DMS114 treated with DMSO at 0.1 percent for 48 hours (cell line): ENCODE data around the gene CCDC57.
"Not testable (repeated sequence)": the region's sequence is repeated elsewhere in the genome, so short reads cannot be mapped to it uniquely, and the experiment has no call there.

ENCODE experiments used
- DNase-seq: peaks from one replicate; lab custom pipeline; 2025; ENCODE audit not compliant: unreplicated experiment; lab: John Stamatoyannopoulos, UW

CCDC57 gene

DNA sequence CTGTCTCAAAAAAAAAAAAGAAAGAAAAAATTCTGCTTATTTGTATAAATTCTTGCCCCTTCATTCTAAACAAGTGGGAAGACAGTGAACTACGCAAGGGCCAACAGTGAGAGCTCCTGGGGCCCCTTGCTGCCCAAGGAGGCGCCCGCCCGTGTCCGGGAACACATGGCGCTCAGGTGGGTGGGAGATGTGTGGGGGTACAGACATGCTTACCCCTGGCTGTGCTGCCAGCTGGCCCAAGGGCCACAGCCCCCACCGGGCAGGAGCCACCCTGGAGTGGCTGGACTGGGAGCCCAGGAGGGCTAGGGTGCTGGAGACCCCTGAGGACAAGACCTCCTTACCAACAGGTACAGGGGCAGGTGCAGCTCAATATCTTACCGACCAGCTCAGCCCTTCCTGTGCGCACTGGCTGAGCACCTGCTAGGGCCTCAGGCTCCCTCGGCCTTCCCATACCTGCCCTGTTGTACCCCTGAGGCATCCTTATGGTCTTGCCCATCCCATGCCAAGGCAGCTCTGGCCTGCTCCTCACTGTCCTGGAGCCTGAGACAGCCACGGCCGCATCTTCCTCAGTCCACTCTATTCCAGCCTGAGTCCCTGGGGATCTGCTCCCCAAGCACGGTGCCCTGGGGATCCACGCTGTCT, 56.2 kb downstream of the CCDC57 start:
- DNase-seq, result no peak

DNA sequence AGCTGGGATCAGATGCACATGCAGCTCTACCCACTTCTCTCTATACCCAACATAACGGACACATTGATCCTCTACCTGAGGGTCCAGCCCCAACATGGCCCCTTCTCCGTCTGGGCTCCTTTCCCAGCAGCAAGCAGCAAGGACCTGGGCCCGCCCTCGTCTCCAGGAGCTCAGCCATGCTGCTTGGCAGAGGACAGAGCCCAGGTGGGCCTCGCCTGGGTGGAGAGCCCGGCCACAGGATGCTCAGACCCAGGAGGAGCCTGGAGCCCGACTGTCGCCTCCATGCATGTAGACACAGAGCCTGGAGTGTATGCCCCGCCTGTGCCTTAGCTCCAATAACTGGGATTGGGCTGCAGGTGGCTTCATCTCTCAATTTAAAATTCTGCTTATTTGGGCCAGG, 57.0 kb downstream of the CCDC57 start:
- DNase-seq, result no peak

DNA sequence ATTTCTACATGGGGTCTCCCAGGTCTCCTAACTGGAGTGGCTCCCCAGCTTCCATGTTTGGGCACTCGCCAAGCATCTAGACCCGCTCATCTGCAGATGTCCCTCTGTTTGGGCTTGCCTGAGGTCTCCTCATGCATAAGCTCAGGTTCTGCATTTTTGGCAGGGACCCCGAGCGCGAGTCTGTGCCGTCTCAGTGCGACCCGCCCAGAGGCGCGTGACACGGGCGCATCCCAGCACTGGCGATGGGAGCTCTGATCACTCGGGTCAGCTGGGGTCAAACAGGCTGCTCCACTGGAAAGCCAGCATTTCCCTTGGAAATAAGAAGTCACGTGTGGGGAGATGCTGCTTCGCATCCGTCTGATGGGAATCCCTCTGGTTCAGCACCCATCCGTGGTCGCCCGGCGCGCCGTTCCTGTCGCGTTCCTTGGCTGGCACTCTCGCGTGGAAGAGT, 57.7 kb downstream of the CCDC57 start:
- DNase-seq, result no peak

DNA sequence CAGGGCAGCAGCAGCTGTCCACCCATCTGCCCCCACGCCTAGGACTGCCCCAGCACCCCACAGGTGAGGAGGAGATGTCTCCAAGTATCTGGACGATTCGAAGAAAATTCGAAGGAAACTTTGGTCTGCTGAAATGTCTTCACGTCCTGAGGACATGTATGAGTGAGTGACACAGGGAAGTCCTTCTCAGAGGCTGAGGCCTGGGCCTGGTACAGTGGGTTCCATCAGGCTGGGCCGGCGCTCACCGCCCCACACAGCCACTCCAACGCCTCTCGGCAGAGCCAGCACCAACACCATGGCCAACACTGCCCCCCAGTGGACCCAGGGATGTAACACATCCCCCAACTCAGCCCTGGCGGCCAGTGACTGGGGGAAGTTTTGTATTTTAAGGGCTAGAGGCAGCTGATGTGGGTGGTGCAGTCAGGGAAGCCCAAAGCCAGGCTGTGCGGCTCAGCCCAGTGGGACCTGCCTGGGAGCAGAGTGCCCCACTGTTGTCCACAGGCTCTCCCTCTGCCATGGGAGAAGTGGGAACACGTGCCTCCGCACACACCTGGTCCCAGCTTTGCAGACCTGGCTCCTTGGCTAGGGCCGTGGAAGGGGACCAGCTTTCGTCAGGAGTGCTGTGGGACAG, 58.8 kb downstream of the CCDC57 start:
- DNase-seq, result peak; percentile 19

DNA sequence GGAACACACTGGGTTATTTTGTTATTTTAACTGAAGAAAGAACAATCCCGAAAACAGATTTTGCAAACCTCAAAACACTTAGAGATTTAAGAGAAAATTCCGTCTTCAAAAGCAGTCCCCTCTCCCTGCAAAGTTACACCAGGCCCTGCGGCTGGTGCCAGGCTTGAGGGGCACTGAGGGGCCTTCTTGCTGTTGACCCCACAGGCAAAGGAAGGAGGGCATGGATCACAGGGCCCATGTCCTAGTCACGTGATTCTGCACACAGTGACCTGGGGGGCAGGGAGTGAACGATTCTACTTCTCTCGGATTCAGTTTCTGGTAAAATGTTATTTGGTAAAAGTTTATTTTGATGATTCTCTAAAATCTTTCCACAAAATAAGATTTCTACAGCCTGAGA, 59.3 kb downstream of the CCDC57 start:
- DNase-seq, result no peak

DNA sequence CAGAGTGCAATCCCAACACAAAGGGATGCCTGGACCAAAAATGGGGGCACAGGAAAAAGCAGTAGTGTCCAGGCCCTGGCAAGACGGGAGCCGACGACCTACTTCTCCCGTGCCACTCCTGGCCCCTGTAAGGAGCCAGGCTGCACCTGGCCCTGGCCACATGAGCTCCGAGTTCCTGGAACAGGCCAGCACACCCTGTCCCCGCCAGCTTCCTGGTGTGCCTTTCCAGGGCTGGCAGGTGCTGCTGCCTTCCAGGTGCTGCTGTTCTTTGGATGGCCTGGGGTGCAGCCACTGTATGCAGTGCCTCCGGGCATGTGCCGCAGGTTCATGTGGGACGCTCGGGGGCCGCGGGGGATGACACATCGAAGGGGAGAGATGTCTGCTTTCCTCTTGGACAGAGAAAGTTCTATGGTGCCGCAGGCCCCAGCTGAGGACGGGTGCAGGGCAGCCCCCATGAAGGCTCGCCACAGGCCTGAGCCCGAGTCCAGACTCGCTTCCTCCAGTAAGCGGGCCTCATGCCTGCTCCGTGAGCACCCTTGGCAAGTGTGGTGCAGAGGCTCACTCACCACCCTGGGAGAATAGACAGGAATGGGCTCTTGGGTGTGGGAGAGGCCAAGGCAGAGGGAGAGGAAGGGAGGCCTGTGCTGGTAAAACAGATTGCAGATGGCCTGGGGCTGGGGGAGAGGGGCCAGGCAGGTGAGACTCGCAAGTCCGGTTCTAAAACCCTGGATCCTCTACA, 59.9 kb downstream of the CCDC57 start:
- DNase-seq, result no peak

DNA sequence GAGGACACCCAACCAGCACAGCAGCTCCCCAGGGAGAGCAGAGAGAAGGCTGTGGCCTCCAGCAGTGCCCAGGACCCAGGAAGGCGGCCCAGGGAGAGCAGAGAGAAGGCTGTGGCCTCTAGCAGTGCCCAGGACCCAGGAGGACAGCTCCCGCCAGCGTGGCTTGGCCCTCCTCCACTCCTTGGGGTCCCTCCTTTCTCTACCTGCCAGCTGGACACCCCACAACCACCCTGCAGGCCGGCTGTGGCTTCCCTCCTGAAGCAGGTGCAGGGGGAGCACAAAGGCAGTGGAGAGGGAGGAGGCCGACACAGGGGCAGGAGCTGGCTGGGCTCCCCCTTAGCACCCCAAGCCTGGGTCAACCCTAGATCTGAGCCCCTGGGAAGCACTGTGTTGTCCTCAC, 60.5 kb downstream of the CCDC57 start:
- no peak for DNase-seq

DNA sequence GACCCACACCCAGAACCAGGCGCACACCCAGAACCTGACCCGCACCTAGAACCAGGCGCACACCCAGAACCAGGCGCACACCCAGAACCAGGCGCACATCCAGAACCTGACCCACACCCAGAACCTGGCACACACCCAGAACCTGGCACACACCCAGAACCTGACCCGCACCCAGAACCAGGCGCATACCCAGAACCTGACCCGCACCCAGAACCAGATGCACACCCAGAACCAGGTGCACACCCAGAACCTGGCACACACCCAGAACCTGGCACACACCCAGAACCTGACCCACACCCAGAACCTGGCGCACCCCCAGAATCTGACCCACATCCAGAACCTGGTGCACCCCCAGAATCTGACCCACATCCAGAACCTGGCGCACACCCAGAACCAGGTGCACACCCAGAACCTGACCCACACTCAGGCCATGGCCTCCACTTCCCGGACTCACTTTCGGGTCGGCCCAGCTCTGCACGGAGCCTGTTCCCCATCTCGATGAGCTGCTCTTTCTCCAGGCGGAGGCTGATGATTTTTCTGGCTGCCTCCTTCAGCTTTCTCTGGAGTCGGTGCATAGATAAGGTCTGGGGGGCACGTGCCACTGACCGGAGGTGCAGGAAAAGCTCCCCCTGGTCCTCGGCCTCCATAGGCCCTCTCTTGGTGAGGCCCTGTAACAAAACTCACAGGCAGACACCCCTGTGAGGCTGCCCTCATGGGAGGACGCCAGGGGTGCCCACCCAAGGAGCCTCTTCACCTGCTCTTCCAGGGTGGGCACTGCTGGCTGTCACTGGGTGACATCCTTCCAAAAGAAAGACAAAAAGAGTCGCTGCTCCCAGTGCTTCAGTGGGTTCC, 61.3 kb downstream of the CCDC57 start:
- DNase-seq, result no peak

DNA sequence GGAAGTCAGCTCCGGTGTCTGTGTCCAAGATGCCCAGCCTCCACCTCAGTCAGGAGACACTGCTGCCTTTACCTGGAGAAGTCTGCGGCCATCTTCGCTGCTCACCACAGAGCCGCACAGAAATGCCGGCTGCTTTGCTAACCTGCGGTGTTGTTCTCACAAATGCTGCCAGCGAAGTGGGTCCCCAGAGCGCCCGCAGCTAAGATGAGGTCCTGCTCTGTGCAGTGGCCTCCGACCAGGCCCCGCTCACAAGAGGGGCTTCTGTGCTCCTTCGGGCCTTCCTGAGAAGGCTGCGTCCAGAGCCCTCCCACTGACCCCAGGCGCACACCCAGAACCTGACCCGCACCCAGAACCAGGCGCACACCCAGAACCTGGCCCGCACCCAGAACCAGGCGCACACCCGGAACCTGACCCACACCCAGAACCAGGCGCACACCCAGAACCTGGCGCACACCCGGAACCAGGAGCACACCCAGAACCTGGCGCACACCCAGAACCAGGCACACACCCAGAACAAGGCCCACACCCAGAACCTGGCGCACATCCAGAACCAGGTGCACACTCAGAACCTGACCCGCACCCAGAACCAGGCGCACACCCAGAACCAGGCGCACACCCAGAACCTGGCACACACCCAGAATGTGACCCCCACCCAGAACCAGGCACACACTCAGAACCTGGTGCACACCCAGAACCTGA, 63.1 kb downstream of the CCDC57 start:
- DNase-seq, result no peak

DNA sequence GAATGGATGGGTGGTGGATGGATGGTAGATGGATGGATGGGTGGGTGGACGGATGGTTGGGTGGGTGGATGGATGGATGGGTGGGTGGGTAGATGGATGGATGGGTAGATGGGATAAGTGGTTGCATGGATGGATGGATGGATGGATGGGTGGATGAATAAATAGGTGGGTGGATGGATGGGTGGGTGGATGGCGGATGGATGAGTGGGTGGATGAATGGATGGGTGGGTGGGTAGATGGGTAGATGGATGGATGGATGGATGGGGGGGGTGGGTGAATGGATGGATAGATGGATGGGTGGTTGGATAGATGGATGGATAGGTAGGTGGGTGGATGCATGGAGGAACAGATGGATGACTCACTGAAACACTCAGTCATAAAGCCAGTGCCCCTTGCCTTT, 63.6 kb downstream of the CCDC57 start:
- DNase-seq, result no peak

DNA sequence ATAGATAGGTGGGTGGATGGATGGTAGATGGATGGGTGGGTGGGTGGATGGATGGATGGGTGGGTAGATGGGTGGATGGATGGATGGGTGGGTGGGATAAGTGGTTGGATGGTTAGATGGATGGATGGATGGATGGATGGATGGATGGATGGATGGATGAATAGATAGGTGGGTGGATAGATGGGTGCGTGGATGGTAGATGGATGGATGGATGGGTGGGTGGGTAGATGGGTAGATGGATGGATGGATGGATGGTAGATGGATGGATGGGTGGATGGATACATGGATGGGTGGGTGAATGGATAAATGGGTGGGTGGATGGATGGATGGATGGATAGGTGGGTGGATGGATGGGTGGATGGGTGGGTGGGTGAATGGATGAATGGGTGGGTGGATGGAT, 64.6 kb downstream of the CCDC57 start:
- DNase-seq, result no peak

DNA sequence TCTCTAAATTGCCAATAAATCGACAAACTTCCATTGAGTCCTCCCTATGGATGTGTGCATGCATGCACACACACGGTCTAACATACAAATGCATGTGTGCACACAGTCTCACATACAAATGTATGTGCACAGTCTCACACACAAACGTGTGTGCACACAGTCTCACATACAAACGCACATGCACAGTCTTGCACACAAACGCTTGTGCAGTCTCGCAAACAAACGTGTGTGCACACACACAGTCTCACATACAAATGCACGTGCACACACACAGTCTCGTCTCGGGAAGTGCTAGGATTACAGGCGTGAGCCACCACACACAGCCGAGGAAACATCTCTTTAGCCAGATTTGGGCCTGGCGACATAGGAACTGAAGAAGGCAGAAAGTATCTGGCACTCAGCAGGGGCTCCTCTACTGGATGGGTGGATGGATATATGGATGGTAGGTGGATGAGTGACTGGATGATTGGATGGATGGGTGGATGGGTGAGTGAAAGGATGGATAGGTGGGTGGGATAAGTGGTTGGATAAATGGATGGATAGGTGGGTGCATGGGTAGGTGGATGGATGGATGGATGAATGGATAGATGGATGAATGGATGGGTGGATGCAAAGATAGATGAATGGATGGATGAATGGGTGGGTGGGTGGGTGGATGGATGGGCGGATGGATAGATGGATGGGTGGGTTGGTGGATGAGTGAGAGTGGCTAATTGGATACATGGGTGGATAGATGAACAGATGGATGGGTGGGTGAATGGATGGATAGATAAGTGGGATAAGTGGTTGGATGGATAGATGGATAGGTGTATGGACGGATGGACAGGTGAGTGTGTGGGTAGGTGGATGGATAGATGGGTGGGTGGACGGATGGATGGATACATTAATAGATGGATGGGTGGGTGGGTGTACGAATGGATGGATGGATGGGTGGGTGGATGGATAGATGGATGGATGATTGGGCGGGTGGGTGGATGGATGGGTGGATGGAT, 65.7 kb downstream of the CCDC57 start:
- DNase-seq, result no peak

DNA sequence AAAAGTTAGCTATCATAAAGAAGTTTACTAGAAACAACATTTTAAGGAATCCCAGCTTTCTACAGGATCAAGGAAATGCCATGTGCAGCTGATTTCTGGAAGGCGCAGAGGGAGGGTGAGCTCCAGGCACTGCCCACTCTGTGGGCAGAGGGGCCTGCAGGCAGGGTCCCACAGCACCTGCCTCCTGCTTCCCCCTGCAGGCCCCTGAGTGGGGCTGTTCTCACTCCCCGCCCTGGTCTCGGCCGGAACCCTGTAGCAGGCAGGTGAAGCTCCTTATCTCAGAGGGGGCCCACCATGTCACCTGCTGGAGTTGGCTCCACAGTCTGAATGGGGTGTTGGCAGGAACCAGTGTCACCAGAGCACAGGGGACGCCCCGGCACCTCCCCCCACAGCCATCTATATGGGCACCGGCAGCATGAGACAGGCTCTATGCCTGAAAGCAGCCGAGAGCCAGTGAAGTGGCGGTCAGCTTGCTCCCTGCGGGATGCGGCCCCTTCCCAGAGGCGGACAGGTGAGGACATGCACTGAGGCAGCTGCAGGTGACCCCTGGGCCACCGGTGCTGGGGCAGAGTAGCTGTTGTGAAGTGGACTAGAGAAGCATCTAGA, 67.0 kb downstream of the CCDC57 start:
- no peak for DNase-seq

DNA sequence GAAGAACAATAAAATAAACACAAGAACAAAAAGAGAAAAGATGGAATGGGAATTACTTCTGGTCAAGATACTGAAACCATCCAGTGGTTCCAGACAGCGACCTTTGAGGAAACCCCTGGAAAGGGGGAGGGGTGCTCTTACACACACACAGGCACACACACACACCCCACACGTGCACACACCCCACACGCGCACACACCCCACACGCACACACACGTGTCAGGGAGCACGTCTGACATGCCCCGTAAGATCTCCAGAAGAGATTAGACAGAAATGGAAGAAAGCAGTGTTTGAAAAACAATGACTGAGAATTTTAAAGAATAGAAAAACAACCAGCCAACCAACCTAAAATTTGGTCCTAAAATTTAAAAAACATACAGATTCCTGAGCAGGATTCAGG, 69.3 kb downstream of the CCDC57 start:
- DNase-seq, result no peak

DNA sequence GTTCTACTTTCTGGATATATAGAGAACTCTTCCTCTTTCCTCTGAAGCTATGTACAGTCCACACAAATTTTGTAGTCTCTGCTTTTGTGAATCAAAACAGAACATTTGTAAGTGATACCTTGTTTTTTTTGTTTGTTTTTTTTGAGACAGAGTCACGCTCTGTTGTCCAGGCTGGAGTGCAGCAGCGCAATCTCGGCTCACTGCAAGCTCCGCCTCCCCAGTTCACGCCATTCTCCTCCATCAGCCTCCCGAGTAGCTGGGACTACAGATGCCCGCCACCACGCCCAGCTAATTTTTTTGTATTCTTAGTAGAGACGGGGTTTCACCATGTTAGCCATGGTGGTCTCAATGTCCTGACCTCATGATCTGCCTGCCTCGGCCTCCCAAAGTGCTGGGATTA, 72.7 kb downstream of the CCDC57 start:
- not testable (repeated sequence) for DNase-seq

DNA sequence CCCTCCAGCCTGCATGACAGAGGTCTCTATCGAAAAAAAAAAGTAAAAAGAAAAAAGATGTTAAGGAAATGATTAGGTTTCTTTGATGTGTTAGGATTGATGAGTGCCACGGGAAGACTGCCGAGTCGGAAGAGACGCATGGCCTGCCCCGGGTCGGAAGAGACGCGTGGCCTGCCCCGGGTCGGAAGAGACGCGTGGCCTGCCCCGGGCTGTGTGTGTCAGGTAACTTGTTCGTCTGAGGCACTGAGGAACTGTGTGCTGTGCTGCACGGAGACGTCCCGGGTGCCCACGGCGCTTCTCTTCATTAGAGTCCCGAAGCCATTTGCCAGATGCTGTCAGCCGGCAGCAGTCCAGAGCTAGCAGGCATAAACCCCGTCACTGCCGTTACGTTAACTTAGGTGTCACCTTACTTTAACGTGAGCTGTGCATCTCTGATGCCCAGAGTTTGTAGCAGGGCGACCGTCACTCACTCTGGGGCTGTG, 74.1 kb downstream of the CCDC57 start:
- DNase-seq, result no peak

DNA sequence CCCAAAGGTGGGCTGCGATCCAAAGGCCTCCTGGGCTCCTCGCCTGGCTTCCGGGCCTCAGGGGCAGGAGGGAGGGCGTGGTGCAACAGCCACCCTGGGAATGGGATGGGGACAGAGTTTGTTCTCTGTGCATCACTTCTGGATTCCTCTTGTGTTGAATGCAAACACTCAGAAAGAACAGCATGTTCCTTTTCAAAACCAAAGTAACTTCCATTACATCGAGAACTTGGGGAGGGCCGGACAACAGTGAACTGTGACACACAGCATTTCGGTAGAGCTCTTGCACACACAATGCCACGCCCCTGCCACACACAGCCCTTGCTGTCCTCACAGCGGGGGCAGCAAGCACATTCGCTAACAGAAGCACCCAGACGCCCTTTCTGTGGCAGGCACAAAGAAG, 78.5 kb downstream of the CCDC57 start:
- no peak for DNase-seq

DNA sequence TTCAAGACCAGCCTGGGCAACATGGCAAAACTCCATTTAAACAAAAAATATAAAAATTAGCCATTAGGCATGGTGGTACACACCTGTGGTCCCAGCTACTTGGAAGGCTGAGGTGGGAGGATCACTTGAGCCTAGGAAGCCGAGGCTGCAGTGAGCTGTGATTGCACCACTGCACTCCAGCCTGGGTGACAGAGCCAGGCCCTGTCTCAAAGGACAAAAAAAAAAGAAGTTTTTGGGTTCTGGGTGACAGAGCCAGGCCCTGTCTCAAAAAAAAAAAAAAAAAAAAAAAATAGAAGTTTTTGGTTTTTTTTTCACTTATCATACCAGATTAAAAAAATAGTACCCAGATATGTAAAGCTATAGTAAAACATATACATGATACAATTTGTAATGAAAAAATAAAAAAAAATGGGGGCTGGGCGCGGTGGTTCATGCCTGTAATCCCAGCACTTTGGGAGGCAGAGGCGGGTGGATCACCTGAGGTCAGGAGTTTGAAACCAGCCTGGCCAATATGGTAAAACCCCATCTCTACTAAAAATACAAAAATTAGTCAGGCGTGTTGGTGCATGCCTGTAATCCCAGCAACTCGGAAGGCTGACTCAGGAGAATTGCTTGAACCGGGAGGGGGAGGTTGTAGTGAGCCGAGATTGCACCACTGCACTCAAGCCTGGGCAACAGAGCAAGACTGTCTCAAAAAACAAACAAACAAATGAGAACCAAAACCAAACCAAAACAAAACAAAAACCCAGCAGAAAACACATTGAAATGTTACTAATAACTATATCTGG, 79.3 kb downstream of the CCDC57 start:
- DNase-seq, result not testable (repeated sequence)
